ENCODE data around the gene VAPB.

VAPB gene

GRCh38 chr20:58395604-58396003 is 6.6 kb downstream of the VAPB start:
- no peak overlapping the region for H3K4me3 ChIP-seq (ENCODE audit: low read depth, low read length)
- TF ChIP-seq, protein P1, sequence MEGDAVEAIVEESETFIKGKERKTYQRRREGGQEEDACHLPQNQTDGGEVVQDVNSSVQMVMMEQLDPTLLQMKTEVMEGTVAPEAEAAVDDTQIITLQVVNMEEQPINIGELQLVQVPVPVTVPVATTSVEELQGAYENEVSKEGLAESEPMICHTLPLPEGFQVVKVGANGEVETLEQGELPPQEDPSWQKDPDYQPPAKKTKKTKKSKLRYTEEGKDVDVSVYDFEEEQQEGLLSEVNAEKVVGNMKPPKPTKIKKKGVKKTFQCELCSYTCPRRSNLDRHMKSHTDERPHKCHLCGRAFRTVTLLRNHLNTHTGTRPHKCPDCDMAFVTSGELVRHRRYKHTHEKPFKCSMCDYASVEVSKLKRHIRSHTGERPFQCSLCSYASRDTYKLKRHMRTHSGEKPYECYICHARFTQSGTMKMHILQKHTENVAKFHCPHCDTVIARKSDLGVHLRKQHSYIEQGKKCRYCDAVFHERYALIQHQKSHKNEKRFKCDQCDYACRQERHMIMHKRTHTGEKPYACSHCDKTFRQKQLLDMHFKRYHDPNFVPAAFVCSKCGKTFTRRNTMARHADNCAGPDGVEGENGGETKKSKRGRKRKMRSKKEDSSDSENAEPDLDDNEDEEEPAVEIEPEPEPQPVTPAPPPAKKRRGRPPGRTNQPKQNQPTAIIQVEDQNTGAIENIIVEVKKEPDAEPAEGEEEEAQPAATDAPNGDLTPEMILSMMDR (IDR thresholded peaks at IDR 0.05; ENCODE audit: insufficient read depth, low read depth, low read length, missing control alignments) = no peak
- no peak for DNase-seq (ENCODE audit: low read depth)

- TF ChIP-seq, protein P1 (IDR thresholded peaks at IDR 0.05; ENCODE audit: insufficient read depth, low read depth, low read length, missing control alignments) = no peak
- no peak overlapping the region for H3K4me3 ChIP-seq (ENCODE audit: low read depth, low read length)
- no peak for DNase-seq (ENCODE audit: low read depth)
These were observed 8.4 kb downstream of the VAPB start for GRCh38 chr20:58397429-58397828.

DNA sequence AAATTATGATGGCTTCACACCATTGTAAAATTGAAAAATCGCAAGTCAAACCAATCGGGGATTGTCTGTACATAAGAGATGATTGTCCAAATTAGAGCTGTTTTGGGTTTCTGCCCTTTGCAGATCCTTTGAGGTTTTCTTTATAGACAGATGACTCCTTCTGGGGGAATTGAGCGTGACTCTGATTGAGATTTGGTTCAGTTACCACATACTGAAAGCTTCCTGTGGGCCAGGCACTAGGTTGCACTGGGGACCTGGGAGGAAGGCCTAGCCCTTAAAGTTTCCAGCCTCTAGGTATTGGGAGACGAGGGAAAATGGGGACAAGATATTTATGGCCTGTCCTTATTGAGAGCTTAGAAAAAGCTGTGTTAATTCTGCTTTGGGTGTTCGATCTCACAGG is 9.2 kb downstream of the VAPB start:
- TF ChIP-seq, protein P1 (IDR thresholded peaks at IDR 0.05; ENCODE audit: insufficient read depth, low read depth, low read length, missing control alignments) = no peak
- no peak overlapping the region for H3K4me3 ChIP-seq (ENCODE audit: low read depth, low read length)
- no peak for DNase-seq (ENCODE audit: low read depth)

DNA sequence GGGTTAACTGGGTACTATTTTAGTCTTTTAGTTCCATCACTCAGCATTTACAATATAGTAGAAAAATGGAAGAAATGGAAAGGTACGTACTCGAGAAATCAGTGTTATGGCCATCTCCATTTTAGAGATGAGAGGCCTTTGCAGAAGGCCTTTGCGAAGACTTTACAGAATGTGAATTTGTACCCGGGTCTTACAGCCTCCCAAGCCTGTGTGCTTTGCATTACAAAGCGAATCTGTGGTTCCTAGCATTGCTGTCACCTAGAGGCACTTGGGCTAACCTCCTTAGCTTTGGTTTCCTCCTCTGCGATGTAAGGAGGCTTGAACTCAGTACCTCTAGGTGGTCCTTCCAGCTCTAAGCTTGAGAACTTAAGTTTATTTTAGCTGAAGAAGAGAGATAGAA is 10.9 kb downstream of the VAPB start:
- no peak for DNase-seq (ENCODE audit: low read depth)
- no peak overlapping the region for H3K4me3 ChIP-seq (ENCODE audit: low read depth, low read length)
- TF ChIP-seq, protein P1 (IDR thresholded peaks at IDR 0.05; ENCODE audit: insufficient read depth, low read depth, low read length, missing control alignments) = no peak

GRCh38 chr20:58401162-58401561 is 12.1 kb downstream of the VAPB start:
- no peak overlapping the region for H3K4me3 ChIP-seq (ENCODE audit: low read depth, low read length)
- DNase-seq (ENCODE audit: low read depth) = no peak
- TF ChIP-seq, protein P1 (IDR thresholded peaks at IDR 0.05; ENCODE audit: insufficient read depth, low read depth, low read length, missing control alignments) = no peak

- peak; percentile 38 for DNase-seq (ENCODE audit: low read depth)
- peak overlapping the region; percentile 11; the same call in 1 of the 2 replicates for H3K4me3 ChIP-seq (ENCODE audit: low read depth, low read length)
- TF ChIP-seq, protein P1 (IDR thresholded peaks at IDR 0.05; ENCODE audit: insufficient read depth, low read depth, low read length, missing control alignments) = no peak
These were observed 13.3 kb downstream of the VAPB start for GRCh38 chr20:58402305-58402704.

DNA sequence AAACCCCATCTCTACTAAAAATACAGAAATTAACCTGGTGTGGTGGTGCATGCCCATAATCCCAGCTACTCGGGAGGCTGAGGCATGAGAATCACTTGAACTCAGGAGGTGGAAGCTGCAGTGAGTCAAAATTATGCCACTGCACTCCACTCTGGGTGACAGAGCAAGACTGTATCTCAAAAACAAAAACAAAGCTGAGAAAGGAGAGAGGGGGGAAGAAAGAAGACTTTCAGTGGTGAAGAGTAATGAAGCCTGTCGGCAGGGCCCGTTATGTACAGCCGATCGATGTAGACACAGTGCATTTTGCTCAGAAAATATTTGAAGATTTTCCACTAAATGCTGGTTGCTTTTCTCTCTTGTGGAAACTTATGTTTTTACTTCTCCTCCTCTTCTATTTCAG is 13.8 kb downstream of the VAPB start:
- peak overlapping the region; percentile 29 for H3K4me3 ChIP-seq (ENCODE audit: low read depth, low read length)
- TF ChIP-seq, protein P1 (IDR thresholded peaks at IDR 0.05; ENCODE audit: insufficient read depth, low read depth, low read length, missing control alignments) = no peak
- peak; percentile 61 for DNase-seq (ENCODE audit: low read depth)
